GF-D8 (cell line): Measurements from ENCODE around the gene GASK1A.

ENCODE experiments used
- DNase-seq: peaks from one replicate; lab custom pipeline; 2025; lab: John Stamatoyannopoulos, UW

The GASK1A gene

DNA sequence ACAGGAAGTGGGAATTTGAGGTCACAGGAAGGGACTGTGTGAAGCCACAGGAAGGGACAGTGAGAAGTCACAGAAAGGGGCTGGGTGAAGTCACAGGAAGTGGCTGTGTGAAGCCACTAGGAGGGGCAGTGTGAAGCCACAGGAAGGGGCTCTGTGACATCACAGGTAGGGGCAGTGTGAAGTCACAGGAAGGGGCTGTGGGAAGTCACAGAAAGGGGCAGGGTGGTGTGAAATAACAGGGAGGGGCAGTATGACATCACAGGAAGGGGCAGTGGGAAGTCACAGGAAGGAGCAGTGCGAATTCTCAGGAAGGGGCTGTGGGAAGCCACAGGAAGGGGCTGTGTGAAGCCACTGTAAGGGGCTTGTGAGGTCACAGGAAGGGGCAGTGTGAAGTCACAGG lies 35.8 kb downstream of the GASK1A start:
- no peak for DNase-seq

- no peak for DNase-seq
These were observed 36.5 kb downstream of the GASK1A start for GRCh38 chr3:43015572-43015971.

GRCh38 chr3:43015991-43016865 lies 37.1 kb downstream of the GASK1A start:
- DNase-seq, result no peak

GRCh38 chr3:43017004-43017403 lies 37.9 kb downstream of the GASK1A start:
- no peak for DNase-seq

- DNase-seq, result no peak
These were observed 38.6 kb downstream of the GASK1A start for GRCh38 chr3:43017593-43018195.

DNA sequence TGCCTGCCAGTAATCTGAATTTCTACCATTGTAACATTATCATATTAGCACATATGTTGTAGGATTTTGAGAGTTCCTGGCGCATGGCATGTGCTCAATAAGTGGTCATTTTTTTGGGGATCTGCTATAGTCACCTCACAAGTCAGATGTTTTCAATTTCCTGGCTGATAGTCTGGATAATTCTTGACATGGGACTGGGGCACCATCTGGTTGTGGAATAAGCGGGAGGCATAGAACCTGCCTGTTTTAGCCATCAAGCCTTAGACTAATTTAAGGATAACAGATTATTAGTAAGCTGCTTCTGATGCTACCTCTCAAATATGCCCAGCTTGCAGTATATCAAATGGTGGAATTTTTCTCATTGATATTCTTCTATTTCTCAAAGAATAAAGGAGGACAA lies 39.1 kb downstream of the GASK1A start:
- no peak for DNase-seq

GRCh38 chr3:43019006-43019809 lies 40.1 kb downstream of the GASK1A start:
- no peak for DNase-seq

DNA sequence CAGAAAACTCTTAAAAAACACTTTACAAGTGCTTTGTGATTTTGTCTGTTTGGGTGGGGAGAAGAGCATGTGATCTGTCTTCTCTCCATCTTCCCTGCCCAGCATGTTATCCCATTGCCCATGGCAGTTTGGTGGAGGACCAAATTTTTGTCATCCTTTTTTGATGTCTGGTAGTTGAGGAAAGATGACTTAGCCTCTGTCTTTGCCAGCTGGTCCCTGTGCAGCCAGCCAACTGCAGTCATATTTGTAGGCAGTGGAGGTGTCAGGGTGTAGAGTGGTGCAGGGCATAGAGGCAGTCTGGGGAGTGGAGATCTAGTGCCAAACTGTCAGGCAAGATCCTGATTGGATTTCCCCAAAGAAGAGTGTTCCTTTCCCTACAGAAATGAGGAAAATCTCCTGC lies 40.7 kb downstream of the GASK1A start:
- DNase-seq, result no peak

GRCh38 chr3:43021186-43021585 lies 42.1 kb downstream of the GASK1A start:
- DNase-seq, result no peak

GRCh38 chr3:43022121-43022520 lies 43.0 kb downstream of the GASK1A start:
- no peak for DNase-seq

- DNase-seq, result no peak
These were observed 44.0 kb downstream of the GASK1A start for GRCh38 chr3:43023066-43023465.

DNA sequence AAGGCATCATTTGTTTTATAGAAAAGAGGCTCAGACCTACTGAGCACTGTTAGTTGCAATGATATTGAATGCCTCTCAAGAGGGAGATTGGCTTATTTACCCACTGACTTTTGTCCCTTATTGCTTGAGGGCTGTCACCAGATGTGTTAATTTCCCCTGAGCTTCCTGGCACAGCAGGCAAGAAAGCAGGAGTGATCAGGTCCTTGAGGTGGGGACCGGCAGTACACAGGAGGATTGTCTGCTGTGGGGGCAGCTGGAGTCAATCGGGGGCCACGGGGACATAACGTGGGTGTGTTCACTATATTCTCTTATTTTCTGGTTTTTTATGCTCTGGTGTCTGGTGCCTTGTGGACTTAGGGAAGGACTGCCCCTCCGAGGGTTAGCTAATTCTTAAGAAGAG lies 44.6 kb downstream of the GASK1A start:
- no peak for DNase-seq

DNA sequence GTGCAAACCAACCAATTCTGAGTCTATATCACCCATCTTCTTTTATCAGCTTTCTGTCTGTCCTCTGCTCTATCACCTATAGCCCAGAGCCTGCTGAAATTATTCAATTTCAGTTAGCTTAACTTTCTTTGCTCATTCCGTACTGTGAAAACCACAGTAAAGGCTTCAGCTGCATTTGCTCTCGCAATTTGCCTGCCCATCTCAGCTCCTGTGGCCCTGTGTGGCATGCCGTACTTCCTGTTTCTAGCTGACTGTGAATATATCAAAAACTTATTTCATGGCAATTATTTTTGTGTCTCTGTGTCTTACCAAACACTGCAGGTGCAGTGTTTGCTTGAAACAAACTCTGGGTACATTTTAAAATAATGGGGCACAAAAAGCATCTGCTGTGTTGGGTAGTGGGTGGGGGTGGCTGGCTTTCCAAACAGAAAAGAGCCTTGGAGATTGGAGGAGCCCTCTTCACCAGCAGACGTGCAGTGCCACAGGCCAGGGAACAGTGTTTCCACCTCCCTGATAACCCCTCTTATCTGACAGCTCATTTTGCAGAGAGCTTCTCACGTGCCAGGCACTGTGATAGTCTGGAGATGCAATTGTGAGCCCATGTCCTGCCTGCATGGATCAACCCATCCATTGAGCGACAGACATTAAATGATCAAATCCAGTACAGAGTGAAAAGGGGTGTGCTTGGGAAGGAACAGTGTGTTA lies 45.2 kb downstream of the GASK1A start:
- peak; percentile 24 for DNase-seq

GRCh38 chr3:43025423-43025822 lies 46.3 kb downstream of the GASK1A start:
- DNase-seq, result no peak

DNA sequence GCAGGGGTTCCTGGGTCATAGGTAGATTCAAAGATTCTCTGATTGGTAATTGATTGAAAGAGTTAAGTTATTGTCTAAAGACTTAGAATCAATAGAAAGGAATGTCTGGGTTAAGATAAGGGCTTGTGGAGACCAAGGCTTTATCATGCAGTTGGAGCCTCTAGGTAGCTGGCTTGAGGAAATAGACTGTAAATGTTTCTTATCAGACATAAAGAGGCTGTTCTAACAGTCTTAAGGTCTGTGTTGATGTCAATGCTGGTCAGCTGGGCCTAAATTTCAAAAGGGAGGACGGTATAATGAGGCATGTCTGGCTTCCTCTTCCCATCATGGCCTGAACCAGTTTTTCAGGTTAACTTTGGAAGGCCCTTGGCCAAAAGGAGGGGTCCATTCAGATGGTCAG lies 48.9 kb downstream of the GASK1A start:
- no peak for DNase-seq

GRCh38 chr3:43028678-43029490 lies 49.8 kb downstream of the GASK1A start:
- no peak for DNase-seq

- no peak for DNase-seq
These were observed 51.2 kb downstream of the GASK1A start for GRCh38 chr3:43030162-43030935.

- DNase-seq, result no peak
These were observed 52.4 kb downstream of the GASK1A start for GRCh38 chr3:43031485-43031884.

DNA sequence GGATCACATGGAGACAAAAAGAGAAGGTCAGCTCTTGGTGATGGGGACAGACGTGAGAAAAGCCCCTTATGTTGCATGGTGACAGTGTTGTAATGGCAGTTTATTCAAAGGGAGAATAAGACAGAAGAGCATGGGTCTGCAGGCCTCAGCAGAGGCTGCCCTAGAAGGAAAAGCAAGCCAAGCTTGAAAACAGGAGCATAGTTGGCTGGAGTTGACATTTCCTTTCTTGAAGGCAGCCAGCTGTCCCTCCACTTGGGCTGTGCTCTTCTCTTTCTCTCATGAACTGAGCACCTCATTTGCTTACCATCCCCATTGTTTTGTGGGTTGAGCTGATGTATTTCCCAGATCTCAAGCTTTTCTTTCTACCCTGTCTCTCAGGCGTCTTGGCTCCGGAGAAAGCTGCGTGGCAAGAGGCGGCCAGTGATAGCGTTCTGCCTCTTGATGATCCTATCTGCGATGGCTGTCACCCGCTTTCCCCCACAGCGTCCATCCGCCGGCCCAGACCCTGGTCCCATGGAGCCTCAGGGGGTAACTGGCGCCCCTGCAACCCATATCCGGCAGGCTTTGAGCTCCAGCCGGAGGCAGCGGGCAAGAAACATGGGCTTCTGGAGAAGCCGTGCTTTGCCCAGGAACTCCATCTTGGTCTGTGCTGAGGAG lies 52.9 kb downstream of the GASK1A start:
- no peak for DNase-seq
